Measurements from ENCODE around the gene RHEB. TPM values are rescaled to one million over a fixed set of nuclear protein-coding genes. Genes with fewer than 3 reads are reported as not detected.

Gene RHEB
- total RNA-seq, 1 donor from 2014 or later = 143 TPM

GRCh38 chr7:151560243-151560642 lies 40.5 kb upstream of the RHEB start:
- Histone ChIP-seq H3K9me3 (ENCODE audit: insufficient read depth, low read depth, low read length) (no peaks in the 10 kb centered on the region), H3K27me3 (ENCODE audit: insufficient read depth, low read length) (no peaks in the 10 kb centered on the region), H3K9ac (ENCODE audit: low read length) (no peak overlapping the region), H3K36me3 (ENCODE audit: insufficient read depth, low read length) (peaks cover 22% of the 10 kb centered on the region), H3K4me3 (ENCODE audit: insufficient read depth, low read depth, low read length) (no peak overlapping the region), H4K20me1 (ENCODE audit: insufficient read depth, low read length) (no peaks in the 10 kb centered on the region), H3K4me2 (ENCODE audit: low read length) (no peak overlapping the region), H2AFZ (ENCODE audit: low read depth, low read length) (no peak overlapping the region), H3K4me1 (ENCODE audit: insufficient read depth, low read length) (peaks cover 3% of the 10 kb centered on the region), H3K27ac (ENCODE audit: low read depth, low read length) (no peak overlapping the region), H3K79me2 (ENCODE audit: insufficient read depth, low read length) (no peaks in the 10 kb centered on the region)
- H3K27me3 Mint-ChIP-seq (ENCODE audit: low read depth, unreplicated experiment) = no peaks in the 10 kb centered on the region
- FAIRE-seq = no peak
- peaks cover 25% of the 10 kb centered on the region for H3K36me3 Mint-ChIP-seq (ENCODE audit: low read depth, unreplicated experiment)
- peaks cover 9% of the 10 kb centered on the region for H3K4me1 Mint-ChIP-seq (ENCODE audit: low read depth, unreplicated experiment)
- H3K4me3 Mint-ChIP-seq (ENCODE audit: unreplicated experiment) = no peak overlapping the region
- no peaks in the 10 kb centered on the region for H3K9me3 Mint-ChIP-seq (ENCODE audit: unreplicated experiment)
- TF ChIP-seq, protein P1, sequence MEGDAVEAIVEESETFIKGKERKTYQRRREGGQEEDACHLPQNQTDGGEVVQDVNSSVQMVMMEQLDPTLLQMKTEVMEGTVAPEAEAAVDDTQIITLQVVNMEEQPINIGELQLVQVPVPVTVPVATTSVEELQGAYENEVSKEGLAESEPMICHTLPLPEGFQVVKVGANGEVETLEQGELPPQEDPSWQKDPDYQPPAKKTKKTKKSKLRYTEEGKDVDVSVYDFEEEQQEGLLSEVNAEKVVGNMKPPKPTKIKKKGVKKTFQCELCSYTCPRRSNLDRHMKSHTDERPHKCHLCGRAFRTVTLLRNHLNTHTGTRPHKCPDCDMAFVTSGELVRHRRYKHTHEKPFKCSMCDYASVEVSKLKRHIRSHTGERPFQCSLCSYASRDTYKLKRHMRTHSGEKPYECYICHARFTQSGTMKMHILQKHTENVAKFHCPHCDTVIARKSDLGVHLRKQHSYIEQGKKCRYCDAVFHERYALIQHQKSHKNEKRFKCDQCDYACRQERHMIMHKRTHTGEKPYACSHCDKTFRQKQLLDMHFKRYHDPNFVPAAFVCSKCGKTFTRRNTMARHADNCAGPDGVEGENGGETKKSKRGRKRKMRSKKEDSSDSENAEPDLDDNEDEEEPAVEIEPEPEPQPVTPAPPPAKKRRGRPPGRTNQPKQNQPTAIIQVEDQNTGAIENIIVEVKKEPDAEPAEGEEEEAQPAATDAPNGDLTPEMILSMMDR (IDR thresholded peaks at IDR 0.05; ENCODE audit: insufficient read depth, low read depth, low read length) = no peak
- TF ChIP-seq EZH2 (IDR thresholded peaks at IDR 0.05; ENCODE audit: insufficient read depth, low read length) = no peak
- no peak overlapping the region for H3K27ac Mint-ChIP-seq (ENCODE audit: unreplicated experiment)
- DNase-seq (ENCODE audit: low read depth) = no peak

- H3K9me3 ChIP-seq (ENCODE audit: insufficient read depth, low read depth, low read length) = no peaks in the 10 kb centered on the region
- DNase-seq (ENCODE audit: low read depth) = no peak
- H3K36me3 Mint-ChIP-seq (ENCODE audit: low read depth, unreplicated experiment) = peaks cover 25% of the 10 kb centered on the region
Measured at GRCh38 chr7:151559557-151560183, 40.0 kb upstream of the RHEB start.

DNA sequence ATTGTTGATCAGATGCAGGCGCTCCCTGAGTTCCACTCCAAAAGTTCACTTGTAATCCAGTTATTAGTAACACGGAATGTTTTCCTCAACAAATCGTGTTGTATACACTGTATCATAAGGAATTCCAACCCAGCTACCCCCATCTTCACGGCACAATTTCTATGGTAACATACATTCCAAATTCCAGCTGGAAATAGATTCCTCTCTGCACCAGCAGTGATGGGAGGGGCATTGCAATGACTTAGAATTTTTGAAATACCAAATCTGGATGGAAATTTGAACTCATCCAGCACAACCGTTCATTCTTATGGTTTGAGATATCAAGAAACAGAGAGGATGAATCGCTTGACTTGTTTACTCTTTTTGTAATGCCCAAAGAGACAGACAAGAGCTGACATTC lies 38.9 kb upstream of the RHEB start:
- no peak overlapping the region for H3K27ac ChIP-seq (ENCODE audit: low read depth, low read length)
- Mint-ChIP-seq H3K27me3 (ENCODE audit: low read depth, unreplicated experiment) (no peaks in the 10 kb centered on the region), H3K27ac (ENCODE audit: unreplicated experiment) (peak overlapping the region; percentile 34), H3K9me3 (ENCODE audit: unreplicated experiment) (no peaks in the 10 kb centered on the region), H3K36me3 (ENCODE audit: low read depth, unreplicated experiment) (peaks cover 24% of the 10 kb centered on the region), H3K4me3 (ENCODE audit: unreplicated experiment) (no peak overlapping the region), H3K4me1 (ENCODE audit: low read depth, unreplicated experiment) (peaks cover 9% of the 10 kb centered on the region)
- H3K27me3 ChIP-seq (ENCODE audit: insufficient read depth, low read length) = no peaks in the 10 kb centered on the region
- no peak for TF ChIP-seq EZH2 (IDR thresholded peaks at IDR 0.05; ENCODE audit: insufficient read depth, low read length)
- TF ChIP-seq, protein P1 (IDR thresholded peaks at IDR 0.05; ENCODE audit: insufficient read depth, low read depth, low read length) = no peak
- no peaks in the 10 kb centered on the region for H4K20me1 ChIP-seq (ENCODE audit: insufficient read depth, low read length)
- peak overlapping the region; percentile 15 for H3K9ac ChIP-seq (ENCODE audit: low read length)
- no peak overlapping the region for H2AFZ ChIP-seq (ENCODE audit: low read depth, low read length)
- no peaks in the 10 kb centered on the region for H3K9me3 ChIP-seq (ENCODE audit: insufficient read depth, low read depth, low read length)
- no peak for FAIRE-seq
- H3K4me3 ChIP-seq (ENCODE audit: insufficient read depth, low read depth, low read length) = no peak overlapping the region
- DNase-seq (ENCODE audit: low read depth) = peak; percentile 62
- peaks cover 22% of the 10 kb centered on the region for H3K36me3 ChIP-seq (ENCODE audit: insufficient read depth, low read length)
- peak overlapping the region; percentile 21 for H3K4me2 ChIP-seq (ENCODE audit: low read length)
- no peaks in the 10 kb centered on the region for H3K79me2 ChIP-seq (ENCODE audit: insufficient read depth, low read length)
- H3K4me1 ChIP-seq (ENCODE audit: insufficient read depth, low read length) = peaks cover 3% of the 10 kb centered on the region

More at GRCh38 chr7:151559557-151560183, 40.0 kb upstream of the RHEB start:
- TF ChIP-seq, protein P1 (IDR thresholded peaks at IDR 0.05; ENCODE audit: insufficient read depth, low read depth, low read length) = no peak
- peaks cover 24% of the 10 kb centered on the region for H3K36me3 ChIP-seq (ENCODE audit: insufficient read depth, low read length)
- Mint-ChIP-seq H3K4me3 (ENCODE audit: unreplicated experiment) (no peak overlapping the region), H3K9me3 (ENCODE audit: unreplicated experiment) (no peaks in the 10 kb centered on the region), H3K27me3 (ENCODE audit: low read depth, unreplicated experiment) (no peaks in the 10 kb centered on the region), H3K4me1 (ENCODE audit: low read depth, unreplicated experiment) (peaks cover 9% of the 10 kb centered on the region), H3K27ac (ENCODE audit: unreplicated experiment) (no peak overlapping the region)
- no peaks in the 10 kb centered on the region for H4K20me1 ChIP-seq (ENCODE audit: insufficient read depth, low read length)
- H2AFZ ChIP-seq (ENCODE audit: low read depth, low read length) = no peak overlapping the region
- H3K4me1 ChIP-seq (ENCODE audit: insufficient read depth, low read length) = peaks cover 3% of the 10 kb centered on the region
- H3K4me3 ChIP-seq (ENCODE audit: insufficient read depth, low read depth, low read length) = no peak overlapping the region
- no peaks in the 10 kb centered on the region for H3K27me3 ChIP-seq (ENCODE audit: insufficient read depth, low read length)
- no peak overlapping the region for H3K4me2 ChIP-seq (ENCODE audit: low read length)
- H3K27ac ChIP-seq (ENCODE audit: low read depth, low read length) = no peak overlapping the region
- FAIRE-seq = no peak
- no peak overlapping the region for H3K9ac ChIP-seq (ENCODE audit: low read length)
- H3K79me2 ChIP-seq (ENCODE audit: insufficient read depth, low read length) = no peaks in the 10 kb centered on the region

Measured in astrocyte (in vitro differentiated cells and primary cell).